IPS-20b (cell line): ENCODE measurements around the gene CDK5RAP3.
A peak's percentile ranks its signal among the peaks of the same experiment; 100 is the strongest.

Experiments
- H3K27ac ChIP-seq: one replicate; pipeline ENCODE4 v1.5.1; 2013; ENCODE audit warnings: low read length
- H3K27me3 ChIP-seq: 2 replicates; pipeline ENCODE4 v1.6.1; 2013; ENCODE audit warnings: mild to moderate bottlenecking, low read length, inconsistent platforms; ENCODE audit not compliant: insufficient read depth
- H3K36me3 ChIP-seq: 2 replicates; pipeline ENCODE4 v1.6.1; 2013; ENCODE audit warnings: low read depth, mild to moderate bottlenecking, inconsistent platforms, low read length, moderate library complexity; ENCODE audit not compliant: insufficient read depth
- H3K4me1 ChIP-seq: 2 replicates; pipeline ENCODE4 v1.6.1; 2013; ENCODE audit warnings: mild to moderate bottlenecking, control low read depth, inconsistent platforms, low read length, moderate library complexity; ENCODE audit not compliant: insufficient read depth
- H3K4me3 ChIP-seq: 2 replicates; pipeline ENCODE4 v1.5.1; 2013; ENCODE audit warnings: mild to moderate bottlenecking, low read length, inconsistent platforms
- H3K9ac ChIP-seq: 2 replicates; pipeline ENCODE4 v1.6.1; 2013; ENCODE audit warnings: low read depth, mild to moderate bottlenecking, inconsistent platforms, low read length, moderate library complexity
- H3K9me3 ChIP-seq: 2 replicates; pipeline ENCODE4 v1.6.1; 2013; ENCODE audit warnings: mild to moderate bottlenecking, low read depth, low read length, inconsistent platforms; ENCODE audit not compliant: insufficient read depth

The CDK5RAP3 gene

GRCh38 chr17:47962901-47963300, 8.0 kb upstream of the CDK5RAP3 start:
- no peaks in the 10 kb centered on the region for H3K4me1 ChIP-seq
- H3K27me3 ChIP-seq = peaks cover 16% of the 10 kb centered on the region
- no peak overlapping the region for H3K4me3 ChIP-seq
- no peak overlapping the region for H3K27ac ChIP-seq
- no peak overlapping the region for H3K9ac ChIP-seq
- H3K9me3 ChIP-seq = no peaks in the 10 kb centered on the region
- H3K36me3 ChIP-seq = no peaks in the 10 kb centered on the region

GRCh38 chr17:47964856-47965255, 6.1 kb upstream of the CDK5RAP3 start:
- Histone ChIP-seq H3K27ac (no peak overlapping the region), H3K9me3 (no peaks in the 10 kb centered on the region)

GRCh38 chr17:47966079-47966519, 4.8 kb upstream of the CDK5RAP3 start:
- Histone ChIP-seq H3K9me3 (no peaks in the 10 kb centered on the region), H3K27me3 (no peaks in the 10 kb centered on the region; the same call in 1 of the 2 replicates), H3K9ac (no peak overlapping the region), H3K4me3 (no peak overlapping the region), H3K4me1 (peaks cover 4% of the 10 kb centered on the region; the same call in 1 of the 2 replicates), H3K36me3 (no peaks in the 10 kb centered on the region), H3K27ac (no peak overlapping the region)

More at GRCh38 chr17:47964856-47965255, 6.1 kb upstream of the CDK5RAP3 start:
- no peak overlapping the region for H3K9ac ChIP-seq
- H3K4me1 ChIP-seq = no peaks in the 10 kb centered on the region
- H3K36me3 ChIP-seq = no peaks in the 10 kb centered on the region
- no peak overlapping the region for H3K4me3 ChIP-seq
- no peaks in the 10 kb centered on the region; the same call in 1 of the 2 replicates for H3K27me3 ChIP-seq

GRCh38 chr17:47967607-47968252, 3.2 kb upstream of the CDK5RAP3 start:
- no peak overlapping the region for H3K9ac ChIP-seq

GRCh38 chr17:47968836-47969235, 2.1 kb upstream of the CDK5RAP3 start:
- Histone ChIP-seq H3K36me3 (peaks cover 10% of the 10 kb centered on the region), H3K4me3 (no peak overlapping the region), H3K9me3 (no peaks in the 10 kb centered on the region), H3K4me1 (peaks cover 4% of the 10 kb centered on the region; the same call in 1 of the 2 replicates), H3K27me3 (no peaks in the 10 kb centered on the region; the same call in 1 of the 2 replicates), H3K9ac (no peak overlapping the region), H3K27ac (no peak overlapping the region)

More at GRCh38 chr17:47967607-47968252, 3.2 kb upstream of the CDK5RAP3 start:
- no peak overlapping the region for H3K4me3 ChIP-seq
- no peaks in the 10 kb centered on the region for H3K36me3 ChIP-seq
- no peaks in the 10 kb centered on the region; the same call in 1 of the 2 replicates for H3K27me3 ChIP-seq
- H3K9me3 ChIP-seq = no peaks in the 10 kb centered on the region
- H3K27ac ChIP-seq = no peak overlapping the region
- peaks cover 4% of the 10 kb centered on the region; the same call in 1 of the 2 replicates for H3K4me1 ChIP-seq

- peak overlapping the region; percentile 52; the same call in 1 of the 2 replicates for H3K9ac ChIP-seq
- peak overlapping the region; percentile 59 for H3K4me3 ChIP-seq
- peaks cover 21% of the 10 kb centered on the region for H3K36me3 ChIP-seq
- H3K27ac ChIP-seq = no peak overlapping the region
- no peaks in the 10 kb centered on the region for H3K9me3 ChIP-seq
- no peaks in the 10 kb centered on the region; the same call in 1 of the 2 replicates for H3K27me3 ChIP-seq
- H3K4me1 ChIP-seq = peaks cover 4% of the 10 kb centered on the region; the same call in 1 of the 2 replicates
Observed at GRCh38 chr17:47969930-47970724, 786 bp upstream of the CDK5RAP3 start.

GRCh38 chr17:47973541-47973940, 2.6 kb downstream of the CDK5RAP3 start:
- Histone ChIP-seq H3K9me3 (no peaks in the 10 kb centered on the region), H3K27ac (no peak overlapping the region), H3K27me3 (no peaks in the 10 kb centered on the region; the same call in 1 of the 2 replicates), H3K4me1 (peaks cover 4% of the 10 kb centered on the region; the same call in 1 of the 2 replicates), H3K36me3 (peaks cover 47% of the 10 kb centered on the region), H3K4me3 (no peak overlapping the region), H3K9ac (no peak overlapping the region)

GRCh38 chr17:47975189-47975822, 4.4 kb downstream of the CDK5RAP3 start:
- no peaks in the 10 kb centered on the region; the same call in 1 of the 2 replicates for H3K27me3 ChIP-seq
- H3K4me1 ChIP-seq = peaks cover 2% of the 10 kb centered on the region; the same call in 1 of the 2 replicates
- H3K9ac ChIP-seq = no peak overlapping the region
- no peaks in the 10 kb centered on the region for H3K9me3 ChIP-seq
- H3K36me3 ChIP-seq = peaks cover 65% of the 10 kb centered on the region
- no peak overlapping the region for H3K4me3 ChIP-seq
- no peak overlapping the region for H3K27ac ChIP-seq

- H3K9me3 ChIP-seq = no peaks in the 10 kb centered on the region
- peaks cover 70% of the 10 kb centered on the region for H3K36me3 ChIP-seq
- no peak overlapping the region for H3K9ac ChIP-seq
- H3K27ac ChIP-seq = no peak overlapping the region
- H3K4me1 ChIP-seq = no peaks in the 10 kb centered on the region; the same call in 1 of the 2 replicates
- no peak overlapping the region for H3K4me3 ChIP-seq
- no peaks in the 10 kb centered on the region for H3K27me3 ChIP-seq
Observed at GRCh38 chr17:47975823-47976205, 4.9 kb downstream of the CDK5RAP3 start.

- no peaks in the 10 kb centered on the region for H3K9me3 ChIP-seq
- H3K4me1 ChIP-seq = no peaks in the 10 kb centered on the region; the same call in 1 of the 2 replicates
- H3K27me3 ChIP-seq = no peaks in the 10 kb centered on the region
- H3K36me3 ChIP-seq = peaks cover 90% of the 10 kb centered on the region
- no peak overlapping the region for H3K4me3 ChIP-seq
- no peak overlapping the region for H3K9ac ChIP-seq
- H3K27ac ChIP-seq = no peak overlapping the region
Observed at GRCh38 chr17:47978324-47978723, 7.4 kb downstream of the CDK5RAP3 start.

GRCh38 chr17:47980541-47980940, 9.6 kb downstream of the CDK5RAP3 start:
- peaks cover 81% of the 10 kb centered on the region for H3K36me3 ChIP-seq
- no peaks in the 10 kb centered on the region; the same call in 1 of the 2 replicates for H3K4me1 ChIP-seq
- H3K4me3 ChIP-seq = no peak overlapping the region
- no peak overlapping the region for H3K9ac ChIP-seq
- no peaks in the 10 kb centered on the region for H3K27me3 ChIP-seq
- H3K27ac ChIP-seq = no peak overlapping the region
- H3K9me3 ChIP-seq = no peaks in the 10 kb centered on the region
